Immature natural killer cell (primary cell): Measurements from ENCODE around the gene PDCD5. TPM values are rescaled to one million over a fixed set of nuclear protein-coding genes. Genes with fewer than 3 reads are reported as not detected.
"Not testable (repeated sequence)": the region's sequence is repeated elsewhere in the genome, so short reads cannot be mapped to it uniquely, and the experiment has no call there.

Experiments
- DNase-seq, 3 donors: peaks; one replicate each; pipeline ENCODE4 v3.0.0; 2022; ENCODE audit warnings: mixed read lengths in 1 of 3
- H3K27ac Mint-ChIP-seq, 6 donors: one replicate each; pipeline ENCODE4 v1.8.0; 2020; ENCODE audit warnings: mixed read lengths in 6 of 6, mild to moderate bottlenecking in 5 of 6, inconsistent platforms in 4 of 6, moderate library complexity in 3 of 6
- H3K27me3 Mint-ChIP-seq, 3 donors: one replicate each; pipeline ENCODE4 v1.8.0; 2020 to 2021; ENCODE audit warnings: low read depth in 3 of 3, mild to moderate bottlenecking in 3 of 3, mixed read lengths in 3 of 3, moderate library complexity in 3 of 3, inconsistent platforms in 1 of 3
- H3K36me3 Mint-ChIP-seq, 3 donors: one replicate each; pipeline ENCODE4 v1.8.0; 2020; ENCODE audit warnings: mixed read lengths in 3 of 3, inconsistent platforms in 2 of 3, mild to moderate bottlenecking in 2 of 3
- H3K4me1 Mint-ChIP-seq, 2 donors: one replicate each; pipeline ENCODE4 v1.8.0; 2020; ENCODE audit warnings: inconsistent platforms in 2 of 2, mild to moderate bottlenecking in 2 of 2, mixed read lengths in 2 of 2, moderate library complexity in 1 of 2
- H3K4me3 Mint-ChIP-seq, 5 donors: one replicate each; pipeline ENCODE4 v1.8.0; 2020; ENCODE audit warnings: mild to moderate bottlenecking in 5 of 5, mixed read lengths in 5 of 5, inconsistent platforms in 3 of 5, moderate library complexity in 3 of 5
- H3K9me3 Mint-ChIP-seq, 6 donors: one replicate each; pipeline ENCODE4 v1.8.0; 2020; ENCODE audit warnings: mild to moderate bottlenecking in 6 of 6, mixed read lengths in 6 of 6, inconsistent platforms in 4 of 6, moderate library complexity in 3 of 6
- polyA plus RNA-seq, 3 donors: library from polyadenylated mRNA; unstranded; fragments of 300-500 nt; fragmentation: Illumina TruSeq; gene quantifications; one replicate each; pipeline ENCODE4 v1.2.3, GENCODE V29; 2021

Gene PDCD5, protein sequence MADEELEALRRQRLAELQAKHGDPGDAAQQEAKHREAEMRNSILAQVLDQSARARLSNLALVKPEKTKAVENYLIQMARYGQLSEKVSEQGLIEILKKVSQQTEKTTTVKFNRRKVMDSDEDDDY
- 100 to 1,000 TPM in 1 of 3 donors, 10 to 100 TPM in 2; 89.1 to 128 (median 93.7) TPM for polyA plus RNA-seq

DNA sequence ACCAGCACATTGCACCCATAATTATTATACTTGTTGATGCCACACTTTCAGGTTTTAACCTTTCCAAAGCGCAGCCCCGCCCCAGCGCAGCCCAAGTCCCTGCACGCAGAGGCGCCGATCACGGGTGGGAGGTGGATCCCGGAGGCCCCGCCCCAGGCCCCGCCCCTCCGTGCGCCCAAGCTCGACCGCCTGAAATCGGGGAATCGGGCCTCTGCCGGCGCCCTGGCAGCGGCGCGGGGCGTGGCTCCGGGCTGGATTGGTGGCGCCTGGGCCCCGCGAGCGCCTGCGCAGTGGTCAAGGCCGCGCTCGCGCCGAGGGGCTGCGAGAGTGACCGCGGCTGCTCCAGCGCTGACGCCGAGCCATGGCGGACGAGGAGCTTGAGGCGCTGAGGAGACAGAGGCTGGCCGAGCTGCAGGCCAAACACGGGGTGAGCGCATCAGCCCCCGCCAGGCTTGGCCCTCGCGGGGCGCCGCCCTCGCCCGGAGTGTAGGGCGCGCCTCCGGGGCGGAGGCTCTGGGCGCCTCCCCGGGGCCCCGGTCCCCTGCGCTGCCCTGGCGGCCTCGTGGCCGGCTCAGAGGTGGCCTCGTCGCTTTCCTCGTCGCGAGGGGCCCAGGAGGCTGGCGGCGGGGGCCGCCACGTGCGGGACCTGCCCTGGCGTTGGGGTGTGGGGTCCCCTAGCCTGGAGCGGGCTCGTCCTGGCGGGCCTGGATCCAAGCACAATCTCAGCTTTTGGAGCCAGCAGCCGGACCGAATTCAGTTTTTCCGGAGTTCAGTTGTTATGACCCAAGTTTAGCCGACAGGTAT, at the start of gene PDCD5:
TSS of gene PDCD5 (plus strand) at position 290 of the 804 bp plus-strand sequence. CDS start at position 362, 72 bp downstream.
- Mint-ChIP-seq H3K4me1 (peaks cover 18 to 40% of the 10 kb centered on the region in 2 donors), H3K36me3 (peaks cover under 1 to 5% (median 5%) of the 10 kb centered on the region in 3 donors), H3K27ac (peak within 1 kb of the TSS; percentile 78 to 92 (median 90)), H3K9me3 (peaks cover 0 to 2% (median 0%) of the 10 kb centered on the region in 6 donors), H3K27me3 (peaks cover 0 to 4% (median 2%) of the 10 kb centered on the region in 3 donors), H3K4me3 (peak within 1 kb of the TSS; percentile 90 to 99 (median 97))
- DNase-seq, result peak; percentile 92 to 95 (median 94)

DNA sequence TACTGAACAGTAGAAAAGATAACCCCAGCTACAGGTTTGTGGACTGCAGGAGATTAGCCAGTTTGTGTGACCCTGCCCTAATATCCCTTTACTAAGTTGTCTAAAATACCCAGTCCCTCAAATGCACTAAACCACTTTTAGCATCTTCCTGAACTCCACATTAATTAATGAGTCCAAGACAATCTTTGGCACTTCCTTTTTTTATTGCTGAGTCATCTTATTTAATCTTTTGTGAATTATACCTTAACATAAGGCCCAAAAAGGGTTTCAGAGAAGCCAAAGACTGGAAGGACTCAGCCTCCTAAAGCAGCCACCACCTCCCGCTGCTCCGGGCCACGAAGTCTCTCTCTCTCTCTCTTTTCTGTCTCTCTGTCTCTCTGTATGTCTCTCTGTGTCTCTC, 48.8 kb upstream of the PDCD5 start:
- Mint-ChIP-seq H3K36me3 (peaks cover 0 to 7% (median 3%) of the 10 kb centered on the region in 3 donors), H3K27me3 (peaks cover 3 to 9% (median 4%) of the 10 kb centered on the region in 3 donors), H3K9me3 (peaks cover 0 to 7% (median 5%) of the 10 kb centered on the region in 6 donors), H3K27ac (peak overlapping the region in 1 of 6 donors; percentile 31), H3K4me1 (no peaks in the 10 kb centered on the region), H3K4me3 (no peak overlapping the region)
- DNase-seq, result no peak

DNA sequence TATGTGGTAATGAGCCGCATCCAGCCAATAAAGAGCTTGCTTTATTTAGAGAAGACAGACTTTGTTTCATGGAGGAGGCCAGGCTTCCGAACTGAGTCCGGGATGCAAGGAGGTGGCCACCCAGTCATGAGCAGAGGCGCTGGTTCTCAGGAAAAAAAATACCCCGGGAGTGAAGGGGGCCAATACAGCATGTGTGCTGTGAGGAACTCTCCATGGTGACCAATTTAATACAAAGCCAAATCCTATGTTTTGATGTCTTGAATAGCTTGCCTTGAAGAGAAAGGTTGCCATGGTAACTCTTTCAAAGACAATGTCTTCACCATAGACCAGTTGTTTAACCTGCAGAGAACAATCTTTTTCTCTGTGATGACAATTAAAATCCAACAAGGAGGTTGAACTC, 43.4 kb upstream of the PDCD5 start:
- peaks cover 3 to 8% (median 4%) of the 10 kb centered on the region in 3 donors for H3K36me3 Mint-ChIP-seq
- no peak for DNase-seq
- peaks cover 12 to 14% of the 10 kb centered on the region in 2 donors for H3K4me1 Mint-ChIP-seq
- no peak overlapping the region for H3K27ac Mint-ChIP-seq
- H3K27me3 Mint-ChIP-seq, result peaks cover 2 to 12% (median 5%) of the 10 kb centered on the region in 3 donors
- H3K9me3 Mint-ChIP-seq, result peaks cover 0 to 7% (median 0%) of the 10 kb centered on the region in 6 donors
- H3K4me3 Mint-ChIP-seq, result no peak overlapping the region

DNA sequence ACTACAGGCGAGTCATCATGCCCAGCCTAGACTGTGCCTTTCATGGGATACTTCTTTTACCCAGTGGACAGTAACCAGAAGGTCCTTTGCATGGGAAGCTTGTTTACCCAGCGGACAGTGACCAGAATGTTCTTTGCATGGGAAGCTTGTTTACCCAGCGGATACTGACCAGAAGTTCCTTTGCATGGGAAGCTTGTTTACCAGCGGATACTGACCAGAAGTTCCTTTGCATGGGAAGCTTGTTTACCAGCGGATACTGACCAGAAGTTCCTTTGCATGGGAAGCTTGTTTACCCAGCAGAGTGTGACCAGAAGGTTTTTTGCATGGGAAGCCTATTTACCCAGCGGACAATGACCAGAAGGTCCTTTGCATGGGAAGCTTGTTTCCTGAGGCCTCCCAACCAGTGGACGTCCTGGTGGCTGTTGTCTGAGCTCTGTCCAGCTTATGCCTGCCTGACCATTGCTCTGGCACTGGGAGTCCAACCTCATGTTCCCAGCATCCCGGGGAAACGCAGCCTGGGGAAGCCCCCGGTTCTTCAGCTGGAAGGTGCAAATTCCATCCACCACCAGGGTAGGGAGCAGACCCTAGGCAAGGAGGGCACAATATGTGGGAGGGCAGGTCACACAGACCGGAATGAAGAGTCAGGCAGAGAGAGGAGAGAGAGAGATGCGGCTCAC, 41.6 kb upstream of the PDCD5 start:
- H3K27me3 Mint-ChIP-seq, result peaks cover 1 to 5% (median 3%) of the 10 kb centered on the region in 3 donors
- H3K9me3 Mint-ChIP-seq, result peaks cover 0 to 2% (median 0%) of the 10 kb centered on the region in 6 donors
- H3K4me3 Mint-ChIP-seq, result no peak overlapping the region
- DNase-seq, result no peak
- peaks cover 3 to 8% (median 4%) of the 10 kb centered on the region in 3 donors for H3K36me3 Mint-ChIP-seq
- no peak overlapping the region for H3K27ac Mint-ChIP-seq
- H3K4me1 Mint-ChIP-seq, result peaks cover 12 to 14% of the 10 kb centered on the region in 2 donors

DNA sequence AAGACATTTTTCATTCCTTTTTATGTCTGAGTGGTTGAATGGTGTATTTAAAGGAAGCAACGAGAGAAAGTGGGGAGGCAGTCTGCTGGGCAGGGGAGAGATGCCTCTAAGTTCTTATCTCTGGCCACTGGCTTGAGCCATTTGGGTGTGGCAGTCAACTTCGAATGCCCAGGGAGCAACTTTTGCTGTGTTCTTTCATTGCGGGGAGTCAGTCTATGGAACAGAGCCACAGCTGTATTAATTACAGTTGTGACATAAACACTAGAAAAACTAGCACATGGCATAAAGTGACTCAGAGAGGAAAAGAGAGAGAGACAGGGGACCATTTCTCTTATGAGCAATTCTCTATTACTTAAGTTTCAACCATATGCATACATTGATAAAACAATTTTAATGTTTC, 40.4 kb upstream of the PDCD5 start:
- H3K9me3 Mint-ChIP-seq, result no peaks in the 10 kb centered on the region
- H3K36me3 Mint-ChIP-seq, result peaks cover 3 to 8% (median 4%) of the 10 kb centered on the region in 3 donors
- H3K4me3 Mint-ChIP-seq, result no peak overlapping the region
- H3K27me3 Mint-ChIP-seq, result peaks cover 1 to 3% (median 3%) of the 10 kb centered on the region in 3 donors
- H3K27ac Mint-ChIP-seq, result no peak overlapping the region
- H3K4me1 Mint-ChIP-seq, result peaks cover 12 to 14% of the 10 kb centered on the region in 2 donors
- no peak for DNase-seq

DNA sequence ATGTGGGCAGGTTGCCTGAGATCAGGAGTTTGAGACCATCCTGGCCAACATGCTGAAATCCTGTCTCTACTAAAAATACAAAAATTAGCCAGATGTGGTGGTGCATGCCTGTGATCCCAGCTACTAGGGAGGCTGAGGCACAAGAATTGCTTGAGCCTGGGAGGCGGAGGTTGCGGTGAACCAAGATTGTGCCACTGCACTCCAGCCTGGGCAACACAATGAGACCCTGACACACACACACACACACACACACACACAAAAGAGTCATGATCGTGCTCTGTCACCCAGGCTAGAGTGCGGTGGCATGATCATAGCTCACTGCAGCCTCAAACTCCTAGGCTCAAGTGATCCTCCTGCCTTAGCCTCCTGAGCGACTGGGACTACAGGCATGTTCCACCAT, 39.6 kb upstream of the PDCD5 start:
- not testable (repeated sequence) for H3K9me3 Mint-ChIP-seq, H3K4me3 Mint-ChIP-seq, H3K27me3 Mint-ChIP-seq, H3K27ac Mint-ChIP-seq, DNase-seq, H3K36me3 Mint-ChIP-seq
- peaks cover 12 to 14% of the 10 kb centered on the region in 2 donors for H3K4me1 Mint-ChIP-seq

DNA sequence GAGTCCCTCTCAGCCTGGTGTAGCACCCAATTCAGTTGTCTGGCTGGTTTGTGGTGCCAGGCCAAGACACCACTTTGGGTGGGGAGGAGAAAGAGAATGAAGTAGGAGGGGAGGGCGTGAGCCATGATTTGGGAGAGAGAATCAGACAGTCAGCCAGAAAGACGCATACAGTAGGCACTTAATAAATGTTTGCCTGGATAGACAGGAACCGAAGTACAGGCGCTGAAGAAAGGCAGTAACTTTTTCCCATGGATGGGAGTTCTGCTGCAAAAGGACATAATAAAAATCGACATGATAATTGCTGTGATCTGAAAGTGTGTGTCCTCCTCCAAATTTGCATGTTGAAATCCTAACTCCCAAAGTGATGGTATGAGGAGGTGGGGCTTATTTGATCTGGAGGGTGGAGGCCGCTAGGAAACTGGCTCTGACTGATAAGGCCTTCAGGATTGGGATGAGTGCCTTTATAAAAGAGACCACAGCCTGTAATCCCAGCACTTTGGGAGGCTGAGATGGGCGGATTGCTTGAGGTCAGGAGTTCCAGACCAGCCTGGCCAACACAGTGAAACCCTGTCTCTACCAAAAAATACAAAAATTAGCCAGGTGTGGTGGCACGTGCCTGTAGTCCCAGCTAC, 38.4 kb upstream of the PDCD5 start:
- Mint-ChIP-seq H3K4me3 (no peak overlapping the region), H3K36me3 (peaks cover 0 to 8% (median 4%) of the 10 kb centered on the region in 3 donors)

DNA sequence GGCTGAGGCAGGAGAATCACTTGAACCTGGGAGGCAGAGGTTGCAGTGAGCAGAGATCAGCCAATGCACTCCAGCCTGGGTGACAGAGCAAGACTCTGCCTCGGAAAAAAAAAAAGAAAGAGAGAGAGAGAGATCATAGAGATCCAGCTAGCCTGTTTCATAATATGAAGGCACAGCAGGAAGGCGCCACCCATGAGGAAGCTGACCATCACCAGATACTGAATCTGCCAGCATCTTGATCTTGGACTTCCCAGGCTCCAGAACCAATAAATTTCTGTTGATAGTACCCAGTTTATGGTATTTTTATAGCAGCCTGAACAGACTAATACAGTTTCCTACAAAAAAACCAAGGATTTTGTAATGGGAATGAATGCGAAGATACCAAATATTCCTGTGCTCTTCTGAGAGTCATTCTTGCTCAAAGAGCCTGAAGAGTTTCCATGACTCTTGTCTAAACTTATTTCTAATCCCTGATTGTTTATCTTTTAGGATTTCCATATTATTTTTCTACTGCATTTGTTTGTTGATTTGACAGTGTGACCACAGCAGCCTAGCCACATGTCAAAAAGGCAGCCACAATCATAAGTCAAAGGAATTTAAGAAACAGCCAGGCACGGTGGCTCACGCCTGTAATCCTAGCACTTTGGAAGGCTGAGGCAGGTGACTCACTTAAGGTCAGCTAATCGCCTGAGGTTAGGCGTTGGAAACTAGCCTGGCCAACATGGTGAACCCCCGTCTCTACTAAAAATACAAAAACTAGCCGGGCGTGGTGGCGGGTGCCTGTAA, 37.7 kb upstream of the PDCD5 start:
- no peak overlapping the region for H3K4me3 Mint-ChIP-seq
- H3K9me3 Mint-ChIP-seq, result peaks cover 0 to 2% (median 0%) of the 10 kb centered on the region in 6 donors
- H3K4me1 Mint-ChIP-seq, result peaks cover 5 to 6% of the 10 kb centered on the region in 2 donors
- H3K36me3 Mint-ChIP-seq, result peaks cover 0 to 5% (median 2%) of the 10 kb centered on the region in 3 donors
- DNase-seq, result no peak
- peaks cover 1 to 3% (median 1%) of the 10 kb centered on the region in 3 donors for H3K27me3 Mint-ChIP-seq
- H3K27ac Mint-ChIP-seq, result no peak overlapping the region

More for the DNA sequence above, 38.4 kb upstream of the PDCD5 start:
- no peak overlapping the region for H3K27ac Mint-ChIP-seq
- H3K4me1 Mint-ChIP-seq, result peaks cover 9 to 13% of the 10 kb centered on the region in 2 donors
- peaks cover 1 to 3% (median 1%) of the 10 kb centered on the region in 3 donors for H3K27me3 Mint-ChIP-seq
- no peak for DNase-seq
- H3K9me3 Mint-ChIP-seq, result peaks cover 0 to under 1% (median 0%) of the 10 kb centered on the region in 6 donors

DNA sequence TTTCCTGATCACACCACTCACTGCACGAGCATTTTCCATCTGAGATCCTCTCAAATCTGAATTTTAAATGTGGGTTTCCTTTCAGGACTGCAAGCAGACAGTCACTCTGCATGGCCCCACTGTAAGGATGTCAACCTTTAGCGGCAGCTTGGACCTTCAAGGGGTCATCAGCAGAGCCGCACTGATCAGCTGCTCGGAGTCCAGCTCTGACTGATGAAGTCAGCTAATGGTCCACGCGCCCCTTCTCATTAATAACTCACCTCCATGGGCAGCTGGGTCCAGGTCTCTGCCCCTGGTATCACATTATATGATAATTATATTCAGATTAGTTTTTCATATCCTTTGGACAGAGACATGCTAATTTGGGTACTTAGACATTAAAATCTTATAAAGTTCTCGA, 36.1 kb upstream of the PDCD5 start:
- H3K27me3 Mint-ChIP-seq, result peaks cover 1 to 3% (median 1%) of the 10 kb centered on the region in 3 donors
- H3K36me3 Mint-ChIP-seq, result no peaks in the 10 kb centered on the region
- H3K27ac Mint-ChIP-seq, result no peak overlapping the region
- H3K4me3 Mint-ChIP-seq, result no peak overlapping the region
- H3K9me3 Mint-ChIP-seq, result peaks cover 0 to 2% (median 0%) of the 10 kb centered on the region in 6 donors
- no peaks in the 10 kb centered on the region for H3K4me1 Mint-ChIP-seq
- DNase-seq, result no peak

DNA sequence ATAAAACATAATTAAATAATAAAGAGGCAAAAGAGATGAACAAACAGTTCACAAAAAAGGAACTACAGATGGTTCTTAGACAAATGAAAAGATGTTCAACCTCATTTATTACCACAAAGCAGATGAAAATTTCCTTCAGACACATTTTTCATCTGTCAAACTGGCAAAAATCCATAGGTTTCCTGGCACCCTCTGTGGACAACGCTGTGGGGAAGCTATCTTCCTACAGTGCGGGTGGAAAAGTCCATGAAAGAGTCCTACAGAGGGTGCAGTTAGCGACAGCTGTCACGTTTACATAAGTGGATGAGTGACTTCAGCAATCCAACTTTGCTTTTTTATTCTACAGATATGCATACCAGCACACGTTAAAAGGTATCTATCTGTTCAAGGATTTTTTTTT, 30.3 kb upstream of the PDCD5 start:
- Mint-ChIP-seq H3K4me3 (no peak overlapping the region), H3K9me3 (peaks cover 0 to 2% (median 0%) of the 10 kb centered on the region in 6 donors), H3K27me3 (peaks cover 0 to 6% (median 3%) of the 10 kb centered on the region in 3 donors), H3K36me3 (no peaks in the 10 kb centered on the region), H3K27ac (no peak overlapping the region), H3K4me1 (peaks cover 0 to 1% of the 10 kb centered on the region in 2 donors)
- DNase-seq, result no peak

DNA sequence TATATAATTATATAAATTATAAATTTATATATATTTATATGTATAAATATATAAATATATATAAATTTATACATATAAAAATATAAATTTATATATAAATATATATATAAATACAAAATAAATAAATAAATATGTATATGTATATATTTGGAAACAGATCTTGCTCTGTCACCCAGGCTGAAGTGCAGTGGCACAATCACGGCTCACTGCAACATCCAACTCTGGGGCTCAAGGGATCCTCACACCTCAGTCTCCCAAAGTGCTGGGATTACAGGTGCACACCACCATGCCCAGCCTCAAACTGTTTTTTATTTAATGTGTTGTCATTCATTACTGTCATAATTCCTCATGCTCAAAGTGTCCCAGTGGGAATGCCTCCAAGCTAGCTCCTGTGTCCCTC, 25.2 kb upstream of the PDCD5 start:
- DNase-seq, result no peak
- Mint-ChIP-seq H3K4me1 (peaks cover 0 to 1% of the 10 kb centered on the region in 2 donors), H3K4me3 (no peak overlapping the region), H3K36me3 (no peaks in the 10 kb centered on the region), H3K27me3 (peaks cover 0 to 3% (median 2%) of the 10 kb centered on the region in 3 donors), H3K9me3 (no peaks in the 10 kb centered on the region), H3K27ac (no peak overlapping the region)

DNA sequence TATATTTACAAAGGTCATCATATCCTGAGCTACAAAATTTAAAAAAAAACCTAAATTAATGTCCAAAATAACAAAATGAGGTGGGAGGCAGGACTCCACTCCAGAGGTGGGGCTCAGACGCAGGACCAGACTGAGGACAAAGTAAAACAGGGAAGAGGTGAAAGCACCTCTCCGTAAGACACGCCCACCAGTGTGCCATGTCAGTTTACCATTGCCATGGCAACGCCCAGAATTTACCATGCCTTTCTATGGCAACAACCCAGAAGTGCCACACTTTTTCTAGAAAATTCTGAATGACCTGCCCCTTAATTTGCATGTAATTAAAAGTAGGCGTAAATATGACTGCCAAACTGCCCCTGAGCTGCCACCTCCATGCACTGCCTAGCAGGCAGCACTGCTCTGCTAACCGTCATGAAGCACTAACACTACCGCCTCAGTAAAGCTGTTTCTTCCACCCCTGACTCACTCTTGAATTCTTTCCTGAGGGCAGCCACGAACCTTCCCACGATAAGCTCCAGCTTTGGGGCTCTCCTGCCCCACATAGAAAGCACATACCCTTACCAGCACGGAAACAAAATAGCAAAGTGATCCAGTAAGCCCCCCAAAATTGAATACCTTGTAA, 22.3 kb upstream of the PDCD5 start:
- Mint-ChIP-seq H3K4me3 (no peak overlapping the region), H3K27ac (no peak overlapping the region), H3K9me3 (no peaks in the 10 kb centered on the region), H3K27me3 (peaks cover 0 to 3% (median 2%) of the 10 kb centered on the region in 3 donors), H3K36me3 (no peaks in the 10 kb centered on the region), H3K4me1 (no peaks in the 10 kb centered on the region)
- DNase-seq, result no peak
